Thyroid gland (tissue), 4 donors: Measurements from ENCODE around the gene TK1. TPM values are rescaled to one million over a fixed set of nuclear protein-coding genes. Genes with fewer than 3 reads are reported as not detected.

ENCODE experiments used
- DNase-seq, 2 donors: peaks; one replicate each; pipeline ENCODE4 v3.0.0-alpha.2; 2019
- H3K27ac ChIP-seq, 3 donors: fragments of 200-600 bp; sonication (generic); 1 replicate in 2 of 3; 2 replicates in 1 of 3; pipeline ENCODE4 v1.5.1; 2016 to 2019; ENCODE audit warnings: mild to moderate bottlenecking in 1 of 3, moderate library complexity in 1 of 3
- H3K27me3 ChIP-seq: fragments of 200-600 bp; sonication (generic); one replicate; pipeline ENCODE4 v1.5.1; 2019
- H3K36me3 ChIP-seq, 2 donors: fragments of 200-600 bp; sonication (generic); one replicate each; pipeline ENCODE4 v1.5.1; 2016 to 2019
- H3K4me1 ChIP-seq, 2 donors: fragments of 200-600 bp; sonication (generic); one replicate each; pipeline ENCODE4 v1.5.1; 2017 to 2019
- H3K4me3 ChIP-seq, 3 donors: fragments of 200-600 bp; sonication (generic); replicated peaks in 1 of 3; 1 replicate in 2 of 3; 2 replicates in 1 of 3; pipeline ENCODE4 v1.5.1; 2016; ENCODE audit warnings: mild to moderate bottlenecking in 1 of 3
- H3K9me3 ChIP-seq: fragments of 200-600 bp; sonication (generic); one replicate; pipeline ENCODE4 v1.5.1; 2017
- CTCF ChIP-seq, 6 experiments: fragments of 200-600 bp in 3 of 6; fragments of 450-650 bp in 3 of 6; sonication (generic) in 3 of 6; IDR thresholded peaks; one replicate each; pipeline ENCODE4 v1.5.1; 2016 to 2019; ENCODE audit warnings: antibody characterized with exemption in 6 of 6, mild to moderate bottlenecking in 2 of 6, inconsistent platforms in 1 of 6, moderate library complexity in 1 of 6
- POLR2A ChIP-seq, 2 donors: fragments of 450-650 bp; IDR thresholded peaks; one replicate each; pipeline ENCODE4 v1.6.1; 2017; ENCODE audit warnings: antibody characterized with exemption in 2 of 2, mild to moderate bottlenecking in 2 of 2, moderate library complexity in 1 of 2
- WGBS, 2 donors: methylation state at CpG; one replicate each; pipeline ENCODE4 v1.1.5; 2017; 5-methylcytosine and 5-hydroxymethylcytosine counted together
- intact Hi-C: fragments of 100-400 bp; cut with DNase I; formaldehyde crosslinking; loops from one replicate; pipeline ENCODE4 v1.15.1; 2023
- total RNA-seq, 4 donors: library from RNA; depleted of rRNA; stranded (reverse); fragments of >200 nt; gene quantifications; one replicate each; pipeline ENCODE4 v1.2.3, GENCODE V29; 2016

The TK1 gene
- total RNA-seq, 4 donors from 2014 or later, result 1.1 to 2.7 (median 1.9) TPM

- whole genome bisulfite sequencing, 2 donors, result 84 to 85% methylated on average over 11 of the region's 11 CpGs
- DNase-seq, result no peak
- Histone ChIP-seq H3K36me3 (no peaks in the 10 kb centered on the region), H3K4me3 (no peak overlapping the region), H3K27me3 (no peaks in the 10 kb centered on the region), H3K9me3 (no peaks in the 10 kb centered on the region), H3K4me1 (peaks cover 0 to under 1% of the 10 kb centered on the region in 2 donors), H3K27ac (no peak overlapping the region)
- TF ChIP-seq CTCF (IDR thresholded peaks at IDR 0.05), result no peak
- no peak for TF ChIP-seq POLR2A (IDR thresholded peaks at IDR 0.05)
- intact Hi-C loops, result no loop called here
These were observed 32.7 kb upstream of the TK1 start for GRCh38 chr17:78219396-78220150.

- WGBS, 2 donors, result 10 to 23% methylated on average over 4 of the region's 5 CpGs
- Histone ChIP-seq H3K27ac (no peak overlapping the region), H3K9me3 (no peaks in the 10 kb centered on the region), H3K4me3 (no peak overlapping the region), H3K27me3 (no peaks in the 10 kb centered on the region), H3K4me1 (peaks cover 5% of the 10 kb centered on the region in 2 donors), H3K36me3 (no peaks in the 10 kb centered on the region)
- DNase-seq, result no peak
- intact Hi-C loops, result no loop called here
- no peak for TF ChIP-seq POLR2A (IDR thresholded peaks at IDR 0.05)
- no peak for TF ChIP-seq CTCF (IDR thresholded peaks at IDR 0.05)
These were observed 27.8 kb upstream of the TK1 start for GRCh38 chr17:78214706-78215061.

- Histone ChIP-seq H3K27ac (no peak within 1 kb of the TSS), H3K4me1 (peaks cover 5% of the 10 kb centered on the region in 2 donors), H3K9me3 (no peaks in the 10 kb centered on the region), H3K27me3 (no peaks in the 10 kb centered on the region), H3K4me3 (peak within 1 kb of the TSS in 1 of 3 donors; percentile 18), H3K36me3 (no peaks in the 10 kb centered on the region)
- TF ChIP-seq POLR2A (IDR thresholded peaks at IDR 0.05) (no peak), CTCF (IDR thresholded peaks at IDR 0.05) (no peak)
- intact Hi-C loops, result no loop called here
- DNase-seq, result peak; percentile 86
- WGBS, 2 donors, result 1 to 3% methylated on average over 7 to 20 of the region's 60 CpGs
These were observed 27.3 kb upstream of the TK1 start, which contains the start of gene BIRC5 for GRCh38 chr17:78214016-78214705. Gene BIRC5, plus strand, starts transcription at chr17:78214253. Its CDS starts 64 bp downstream, at chr17:78214317.

GRCh38 chr17:78211032-78211431, 24.2 kb upstream of the TK1 start:
- intact Hi-C loops, result no loop called here
- 86 to 90% methylated on average over 11 of the region's 11 CpGs for WGBS, 2 donors

More at GRCh38 chr17:78211032-78211431, 24.2 kb upstream of the TK1 start:
- Histone ChIP-seq H3K27me3 (no peaks in the 10 kb centered on the region), H3K9me3 (no peaks in the 10 kb centered on the region), H3K4me3 (no peak overlapping the region), H3K36me3 (no peaks in the 10 kb centered on the region), H3K27ac (no peak overlapping the region), H3K4me1 (peaks cover 5% of the 10 kb centered on the region in 2 donors)
- TF ChIP-seq CTCF (IDR thresholded peaks at IDR 0.05), result no peak
- TF ChIP-seq POLR2A (IDR thresholded peaks at IDR 0.05), result no peak
- DNase-seq, result no peak
